Transverse colon (tissue), 4 donors: Measurements from ENCODE around the gene AOAH. TPM values are rescaled to one million over a fixed set of nuclear protein-coding genes. Genes with fewer than 3 reads are reported as not detected.
"Not testable (repeated sequence)": the region's sequence is repeated elsewhere in the genome, so short reads cannot be mapped to it uniquely, and the experiment has no call there.

Experiments used
- DNase-seq: peaks from one replicate; pipeline ENCODE4 v3.0.0-alpha.2; 2019
- H3K27ac ChIP-seq, 4 donors: fragments of 200-600 bp; sonication (generic); 2 replicates each; pipeline ENCODE4 v1.5.1; 2016 to 2018; ENCODE audit warnings: inconsistent platforms in 4 of 4
- H3K27me3 ChIP-seq: fragments of 200-600 bp; sonication (generic); 2 replicates; pipeline ENCODE4 v1.5.1; 2017; ENCODE audit warnings: inconsistent platforms
- H3K36me3 ChIP-seq, 4 donors: fragments of 200-600 bp; sonication (generic); 2 replicates each; pipeline ENCODE4 v1.5.1; 2017 to 2019; ENCODE audit warnings: inconsistent platforms in 4 of 4
- H3K4me1 ChIP-seq, 4 donors: fragments of 200-600 bp; sonication (generic); 2 replicates each; pipeline ENCODE4 v1.5.1; 2017 to 2020; ENCODE audit warnings: inconsistent platforms in 4 of 4
- H3K4me3 ChIP-seq, 4 donors: fragments of 200-600 bp; sonication (generic); 1 replicate in 1 of 4; 2 replicates in 3 of 4; pipeline versions ENCODE4 v1.5.1 to v1.6.1; 2017 to 2019; ENCODE audit warnings: inconsistent platforms in 4 of 4
- H3K9me3 ChIP-seq, 2 donors: fragments of 200-600 bp; sonication (generic); 2 replicates each; pipeline ENCODE4 v1.5.1; 2017 to 2019; ENCODE audit warnings: inconsistent platforms in 2 of 2
- CTCF ChIP-seq, 5 experiments: fragments of 200-600 bp in 3 of 5; fragments of 450-650 bp in 2 of 5; sonication (generic) in 3 of 5; IDR thresholded peaks; 1 replicate in 2 of 5; 2 replicates in 3 of 5; pipeline ENCODE4 v1.5.1; 2016 to 2017; ENCODE audit warnings: antibody characterized with exemption in 5 of 5, inconsistent platforms in 3 of 5, mild to moderate bottlenecking in 2 of 5, moderate library complexity in 1 of 5
- EP300 ChIP-seq: sonication (generic); formaldehyde crosslinking; IDR thresholded peaks from one replicate; pipeline ENCODE4 v1.6.1; 2017; ENCODE audit warnings: antibody characterized with exemption, low read depth
- POLR2A ChIP-seq: fragments of 450-650 bp; IDR thresholded peaks from one replicate; pipeline ENCODE4 v1.6.1; 2016; ENCODE audit warnings: antibody characterized with exemption, mild to moderate bottlenecking, moderate library complexity
- POLR2AphosphoS5 ChIP-seq, 3 donors: sonication (generic); formaldehyde crosslinking; IDR thresholded peaks; one replicate each; pipeline ENCODE4 v1.6.1; 2016; ENCODE audit warnings: antibody characterized with exemption in 3 of 3
- WGBS, 2 donors: methylation state at CpG; one replicate each; pipeline ENCODE4 v1.1.5; 2018; ENCODE audit warnings: low coverage in 1 of 2; 5-methylcytosine and 5-hydroxymethylcytosine counted together
- in situ Hi-C, 4 donors: fragments of 200-750 bp; cut with MboI; loops; one replicate each; pipeline versions ENCODE4 v1.15.0 to v1.15.1; 2017; ENCODE audit warnings: low sequenced_read_pairs in 3 of 4, low pct_ligation_motif_present in 1 of 4, low pct_unique_long_range_greater_than_20kb in 1 of 4
- intact Hi-C: fragments of 100-400 bp; cut with DNase I; formaldehyde crosslinking; loops from one replicate; pipeline ENCODE4 v1.15.1; 2023; ENCODE audit warnings: low total_unique reads
- total RNA-seq, 4 donors: library from RNA; depleted of rRNA; stranded (reverse); fragments of >200 nt; gene quantifications; one replicate each; pipeline ENCODE4 v1.1.0, GENCODE V29; 2016

Gene AOAH
- total RNA-seq, 4 donors from 2014 or later, result 82.8 to 139 (median 102) TPM

GRCh38 chr7:36707898-36708297 lies 16.4 kb downstream of the AOAH start:
- WGBS, 2 donors, result 45 to 57% methylated on average over 4 of the region's 4 CpGs
- Histone ChIP-seq H3K27me3 (no peaks in the 10 kb centered on the region), H3K9me3 (no peaks in the 10 kb centered on the region), H3K27ac (no peak overlapping the region), H3K36me3 (no peaks in the 10 kb centered on the region), H3K4me1 (no peaks in the 10 kb centered on the region), H3K4me3 (no peak overlapping the region)
- TF ChIP-seq POLR2A, result no peak
- DNase-seq, result no peak
- in situ Hi-C loops, result no loop called here
- intact Hi-C loops, result no loop called here

- Histone ChIP-seq H3K27ac (no peak overlapping the region), H3K4me3 (no peak overlapping the region), H3K27me3 (no peaks in the 10 kb centered on the region), H3K36me3 (no peaks in the 10 kb centered on the region), H3K9me3 (no peaks in the 10 kb centered on the region), H3K4me1 (no peaks in the 10 kb centered on the region)
- WGBS, 2 donors, result 36 to 37% methylated on average over 3 of the region's 3 CpGs
- in situ Hi-C loops, result no loop called here
- DNase-seq, result no peak
- intact Hi-C loops, result no loop called here
- TF ChIP-seq CTCF (IDR thresholded peaks at IDR 0.05) (no peak), POLR2AphosphoS5 (IDR thresholded peaks at IDR 0.05) (no peak), POLR2A (no peak), EP300 (no peak)
Measured at GRCh38 chr7:36707465-36707864, 16.8 kb downstream of the AOAH start.

GRCh38 chr7:36703860-36704259 lies 20.4 kb downstream of the AOAH start:
- H3K9me3 ChIP-seq, DNase-seq, H3K4me3 ChIP-seq, H3K27ac ChIP-seq, H3K4me1 ChIP-seq, in situ Hi-C loops, H3K36me3 ChIP-seq, intact Hi-C loops, H3K27me3 ChIP-seq: not testable (repeated sequence)
- WGBS, 2 donors, result 81 to 90% methylated on average over 5 of the region's 5 CpGs

- Histone ChIP-seq H3K9me3 (no peaks in the 10 kb centered on the region), H3K4me3 (no peak overlapping the region), H3K27me3 (no peaks in the 10 kb centered on the region), H3K27ac (peak overlapping the region in 1 of 4 donors; percentile 7), H3K4me1 (no peaks in the 10 kb centered on the region), H3K36me3 (no peaks in the 10 kb centered on the region)
- intact Hi-C loops, result no loop called here
- TF ChIP-seq CTCF (IDR thresholded peaks at IDR 0.05) (no peak), POLR2A (no peak), EP300 (no peak), POLR2AphosphoS5 (IDR thresholded peaks at IDR 0.05) (no peak)
- DNase-seq, result no peak
- in situ Hi-C loops, result loop anchor here in 1 of 4 donors (25.0 kb wide), 1 partner anchor 495 kb away; no protein-coding TSS in a partner anchor
- WGBS, 2 donors, result 61 to 82% methylated on average over 5 of the region's 5 CpGs
Measured at GRCh38 chr7:36692456-36692855, 31.8 kb downstream of the AOAH start.

GRCh38 chr7:36691983-36692382 lies 32.3 kb downstream of the AOAH start:
- in situ Hi-C loops, result loop anchor here in 1 of 4 donors (25.0 kb wide), 1 partner anchor 495 kb away; no protein-coding TSS in a partner anchor
- TF ChIP-seq EP300, result no peak
- no peak for TF ChIP-seq POLR2A
- TF ChIP-seq POLR2AphosphoS5 (IDR thresholded peaks at IDR 0.05), result no peak
- no peak for TF ChIP-seq CTCF (IDR thresholded peaks at IDR 0.05)
- no peak overlapping the region for H3K4me3 ChIP-seq
- H3K4me1 ChIP-seq, result no peaks in the 10 kb centered on the region
- WGBS, 2 donors, result 65 to 76% methylated on average over 2 to 4 of the region's 4 CpGs
- H3K27me3 ChIP-seq, result no peaks in the 10 kb centered on the region
- peak overlapping the region in 1 of 4 donors; percentile 7 for H3K27ac ChIP-seq
- H3K36me3 ChIP-seq, result no peaks in the 10 kb centered on the region
- no peaks in the 10 kb centered on the region for H3K9me3 ChIP-seq
- intact Hi-C loops, result no loop called here
- no peak for DNase-seq
